CD4-positive, alpha-beta T cell treated with Interleukin-2 at 100 ng/mL for 4 hours (primary cell): ENCODE results near the gene GDAP1L1.

Experiments used
- DNase-seq: peaks from one replicate; pipeline ENCODE4 v3.0.0-alpha.2; 2020; ENCODE audit warnings: low spot score

The GDAP1L1 gene

GRCh38 chr20:44247131-44247571 lies at the start of gene GDAP1L1:
Gene GDAP1L1, plus strand, starts transcription at chr20:44247308. Its CDS starts 27 bp downstream, at chr20:44247335.
- DNase-seq, result no peak

GRCh38 chr20:44198872-44199271 lies 48.2 kb upstream of the GDAP1L1 start:
- peak; percentile 61 for DNase-seq

- DNase-seq, result no peak
Observed at GRCh38 chr20:44199877-44200276, 47.2 kb upstream of the GDAP1L1 start.

GRCh38 chr20:44200371-44200770 lies 46.7 kb upstream of the GDAP1L1 start:
- no peak for DNase-seq

- DNase-seq, result no peak
Observed at GRCh38 chr20:44200983-44201382, 46.1 kb upstream of the GDAP1L1 start.

- no peak for DNase-seq
Observed at GRCh38 chr20:44203161-44203560, 43.9 kb upstream of the GDAP1L1 start.

GRCh38 chr20:44204156-44204831 lies 42.8 kb upstream of the GDAP1L1 start:
- no peak for DNase-seq

- no peak for DNase-seq
Observed at GRCh38 chr20:44204832-44205215, 42.3 kb upstream of the GDAP1L1 start.

GRCh38 chr20:44206132-44206531 lies 41.0 kb upstream of the GDAP1L1 start:
- DNase-seq, result no peak

- DNase-seq, result no peak
Observed at GRCh38 chr20:44207126-44207723, 39.9 kb upstream of the GDAP1L1 start.

GRCh38 chr20:44208165-44208564 lies 38.9 kb upstream of the GDAP1L1 start:
- DNase-seq, result no peak

- no peak for DNase-seq
Observed at GRCh38 chr20:44208770-44209169, 38.3 kb upstream of the GDAP1L1 start.

GRCh38 chr20:44209686-44210405 lies 37.3 kb upstream of the GDAP1L1 start:
- DNase-seq, result no peak

GRCh38 chr20:44210406-44211176 lies 36.5 kb upstream of the GDAP1L1 start, which contains the start of gene OSER1:
Gene OSER1, minus strand, starts transcription at chr20:44210771. Its CDS starts 3,814 bp downstream, at chr20:44206957.
- peak; percentile 97 for DNase-seq

GRCh38 chr20:44211177-44212039 lies 35.7 kb upstream of the GDAP1L1 start:
- no peak for DNase-seq

GRCh38 chr20:44212792-44213191 lies 34.3 kb upstream of the GDAP1L1 start:
- peak; percentile 35 for DNase-seq

- peak; percentile 79 for DNase-seq
Observed at GRCh38 chr20:44215125-44215524, 32.0 kb upstream of the GDAP1L1 start.

- DNase-seq, result peak; percentile 71
Observed at GRCh38 chr20:44217342-44218092, 29.6 kb upstream of the GDAP1L1 start.

- DNase-seq, result peak; percentile 61
Observed at GRCh38 chr20:44218446-44218845, 28.7 kb upstream of the GDAP1L1 start.

- peak; percentile 30 for DNase-seq
Observed at GRCh38 chr20:44219170-44219730, 27.9 kb upstream of the GDAP1L1 start.
